GM18873 (cell line): ENCODE results near the gene FABP6.
"Not testable (repeated sequence)": the region's sequence is repeated elsewhere in the genome, so short reads cannot be mapped to it uniquely, and the experiment has no call there.

Experiments used
- ATAC-seq: cut with Tn5 transposase; IDR thresholded peaks from one replicate; pipeline ENCODE4 v1.9.1; 2021; ENCODE audit warnings: mild to moderate bottlenecking, moderate library complexity, moderate number of reproducible peaks; ENCODE audit not compliant: unreplicated experiment, low FRiP score

Gene FABP6, protein sequence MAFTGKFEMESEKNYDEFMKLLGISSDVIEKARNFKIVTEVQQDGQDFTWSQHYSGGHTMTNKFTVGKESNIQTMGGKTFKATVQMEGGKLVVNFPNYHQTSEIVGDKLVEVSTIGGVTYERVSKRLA

DNA sequence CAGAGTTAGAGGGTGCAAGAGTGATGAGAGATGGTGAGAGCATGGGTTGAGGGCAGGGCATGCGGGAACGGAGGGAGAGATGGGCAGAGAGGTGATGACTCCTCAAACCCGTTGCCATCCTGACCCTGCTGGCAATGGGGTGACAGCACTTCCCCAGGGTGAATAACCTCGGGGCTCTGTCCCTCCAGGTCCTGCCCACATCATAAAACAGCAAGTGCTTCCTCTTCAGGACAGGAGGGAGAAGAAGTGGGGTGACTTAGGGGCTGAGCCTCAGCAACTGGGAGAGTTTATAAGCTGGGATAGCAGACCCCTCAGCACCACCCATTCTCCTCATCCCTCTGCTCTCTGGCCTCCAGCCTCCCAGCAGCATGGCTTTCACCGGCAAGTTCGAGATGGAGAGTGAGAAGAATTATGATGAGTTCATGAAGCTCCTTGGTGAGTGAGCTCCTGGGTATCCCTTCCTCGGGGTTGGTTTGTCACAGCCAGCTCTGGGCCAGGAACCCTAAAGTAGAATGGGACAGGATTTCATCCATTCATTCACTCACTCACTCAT lies at the start of gene FABP6:
Gene FABP6 (plus strand): TSS at position 317 of the 553 bp plus-strand sequence. CDS start 52 bp downstream, at position 369.
- no peak for ATAC-seq

DNA sequence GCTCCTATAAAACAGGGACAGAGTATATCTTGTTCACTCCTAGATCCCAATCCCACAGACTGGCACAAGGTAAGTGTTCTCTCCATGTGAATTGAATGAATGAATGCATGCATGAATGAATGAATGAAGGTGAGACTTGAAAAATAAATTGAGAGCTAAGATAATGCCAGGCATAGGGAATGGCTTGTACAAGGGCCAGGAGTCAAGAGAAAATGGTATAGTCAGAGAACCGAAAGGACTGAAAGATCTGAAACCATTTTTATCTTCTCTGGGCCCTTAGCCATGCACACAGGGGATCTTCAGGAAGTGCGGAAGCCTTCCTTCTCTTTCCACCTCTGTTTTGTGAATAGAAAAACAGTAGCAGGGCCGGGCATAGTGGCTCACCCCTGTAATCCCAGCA lies 48.4 kb upstream of the FABP6 start:
- no peak for ATAC-seq

DNA sequence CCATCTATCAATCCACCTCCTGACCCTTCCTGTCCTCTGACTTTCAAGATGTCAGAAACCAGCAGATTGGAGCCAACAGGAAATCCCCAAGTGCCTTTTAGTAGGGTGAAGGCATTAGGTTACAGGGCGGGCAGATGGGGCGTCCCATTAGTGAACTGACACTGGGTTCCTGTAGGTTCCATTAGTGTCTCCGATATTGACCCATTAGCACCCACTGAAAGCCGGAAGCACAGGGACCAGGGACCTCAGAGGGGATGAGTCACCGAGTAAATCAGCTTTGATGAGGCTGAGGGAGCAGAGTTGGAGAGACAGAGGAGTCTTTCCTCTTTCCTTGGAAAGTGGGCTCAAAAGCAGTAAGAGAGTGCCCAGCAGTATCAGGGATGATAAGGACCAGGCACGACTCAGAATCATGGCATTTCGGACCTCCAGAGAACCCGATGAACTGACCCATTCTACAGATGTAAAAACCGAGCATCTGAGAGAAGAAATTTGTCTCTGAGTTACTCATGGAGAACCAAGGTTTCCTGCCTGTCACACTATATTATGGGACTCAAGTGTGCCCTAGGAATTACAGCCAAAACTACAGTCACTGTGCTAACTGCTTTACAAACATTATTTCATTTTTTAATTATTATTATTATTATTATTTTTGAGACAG lies 47.2 kb upstream of the FABP6 start:
- ATAC-seq, result no peak

DNA sequence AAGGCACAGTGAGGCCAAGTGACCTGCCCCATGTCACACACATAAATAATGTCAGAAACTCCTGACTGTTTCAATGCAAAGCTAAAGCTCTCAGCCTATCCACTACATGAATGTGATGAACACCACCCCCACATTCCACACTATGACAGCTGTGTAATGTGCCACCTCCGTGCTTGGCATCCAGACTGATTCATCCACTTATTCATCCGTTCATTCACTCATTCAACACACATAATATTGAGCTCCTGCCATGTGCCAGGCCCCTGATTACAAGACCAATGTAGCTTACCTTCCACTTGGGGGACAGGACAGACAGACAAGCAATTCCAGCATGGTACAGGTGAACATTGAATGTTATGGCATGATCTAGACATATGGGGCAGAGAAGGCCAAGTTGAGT lies 46.2 kb upstream of the FABP6 start:
- no peak for ATAC-seq

DNA sequence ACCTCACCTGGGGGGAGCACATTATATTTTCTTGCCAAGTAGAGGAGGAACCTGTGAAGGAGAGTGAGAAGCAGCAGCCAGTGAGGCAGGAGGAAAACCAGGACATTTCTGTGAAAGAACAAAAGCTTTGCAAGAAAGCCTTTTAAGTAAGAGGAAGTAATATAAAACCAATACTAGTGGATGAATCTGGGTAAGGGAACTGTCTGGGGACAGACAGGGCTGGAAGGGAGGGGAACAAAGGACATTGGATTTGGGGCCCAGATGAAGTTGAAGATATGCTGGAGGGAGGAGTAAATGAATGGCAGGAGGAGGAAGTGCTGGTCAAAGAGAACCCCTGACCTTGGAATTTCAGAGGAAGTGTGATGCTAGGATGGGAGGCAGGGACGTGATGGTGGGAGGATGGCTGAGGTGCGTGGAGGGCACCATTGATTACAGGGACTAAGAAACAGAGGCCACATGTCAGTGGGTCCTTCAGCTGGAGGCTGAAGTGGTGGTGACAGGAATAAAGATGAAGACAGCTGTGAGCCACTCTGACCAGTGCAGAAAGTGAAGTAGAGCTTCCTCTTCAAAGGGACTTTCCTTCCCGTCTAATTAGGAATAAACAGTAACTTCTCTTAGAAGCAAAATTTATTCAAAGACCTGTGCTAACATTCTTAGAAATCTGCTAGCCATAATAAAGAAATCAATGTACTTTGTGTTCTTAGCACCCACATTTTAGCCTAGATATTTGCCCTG lies 43.5 kb upstream of the FABP6 start:
- ATAC-seq, result no peak

DNA sequence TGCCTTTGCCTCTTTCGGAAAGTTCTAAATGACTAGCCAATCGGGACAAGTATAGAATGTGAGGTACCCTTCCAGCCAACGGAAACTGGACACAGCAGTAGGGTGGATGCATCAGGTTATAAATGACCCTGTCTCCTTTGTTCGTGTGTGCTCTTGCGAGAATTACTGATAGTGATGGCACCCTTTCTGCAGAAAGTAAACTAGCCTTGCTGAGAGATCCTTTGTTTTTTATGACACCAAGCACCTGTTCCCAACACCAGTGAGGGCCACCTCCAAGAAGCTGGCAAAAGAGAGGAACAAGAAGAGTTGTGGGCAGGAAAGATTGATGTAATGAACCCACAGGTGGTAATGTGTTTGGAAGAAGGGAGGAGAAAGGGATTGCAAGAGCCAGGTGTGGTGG lies 42.8 kb upstream of the FABP6 start:
- ATAC-seq, result no peak

DNA sequence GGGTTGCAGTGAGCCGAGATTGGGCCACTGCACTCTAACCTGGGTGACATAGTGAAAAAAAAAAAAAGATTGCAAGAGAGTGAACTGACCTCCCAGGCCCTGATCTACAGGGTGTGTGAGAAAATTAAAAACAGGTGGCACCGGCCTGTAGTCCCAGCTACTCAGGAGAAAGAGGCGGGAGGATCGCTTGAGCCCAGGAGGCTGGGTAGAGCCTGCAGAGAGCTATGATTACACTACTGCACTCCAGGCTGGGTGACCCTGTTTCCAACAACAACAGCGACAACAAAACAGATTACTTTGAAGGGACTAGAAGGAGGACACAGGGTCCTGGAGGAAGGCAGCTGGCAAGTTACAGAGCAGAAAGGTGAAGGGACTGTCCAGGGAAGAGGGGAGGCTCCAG lies 42.2 kb upstream of the FABP6 start:
- ATAC-seq, result no peak

DNA sequence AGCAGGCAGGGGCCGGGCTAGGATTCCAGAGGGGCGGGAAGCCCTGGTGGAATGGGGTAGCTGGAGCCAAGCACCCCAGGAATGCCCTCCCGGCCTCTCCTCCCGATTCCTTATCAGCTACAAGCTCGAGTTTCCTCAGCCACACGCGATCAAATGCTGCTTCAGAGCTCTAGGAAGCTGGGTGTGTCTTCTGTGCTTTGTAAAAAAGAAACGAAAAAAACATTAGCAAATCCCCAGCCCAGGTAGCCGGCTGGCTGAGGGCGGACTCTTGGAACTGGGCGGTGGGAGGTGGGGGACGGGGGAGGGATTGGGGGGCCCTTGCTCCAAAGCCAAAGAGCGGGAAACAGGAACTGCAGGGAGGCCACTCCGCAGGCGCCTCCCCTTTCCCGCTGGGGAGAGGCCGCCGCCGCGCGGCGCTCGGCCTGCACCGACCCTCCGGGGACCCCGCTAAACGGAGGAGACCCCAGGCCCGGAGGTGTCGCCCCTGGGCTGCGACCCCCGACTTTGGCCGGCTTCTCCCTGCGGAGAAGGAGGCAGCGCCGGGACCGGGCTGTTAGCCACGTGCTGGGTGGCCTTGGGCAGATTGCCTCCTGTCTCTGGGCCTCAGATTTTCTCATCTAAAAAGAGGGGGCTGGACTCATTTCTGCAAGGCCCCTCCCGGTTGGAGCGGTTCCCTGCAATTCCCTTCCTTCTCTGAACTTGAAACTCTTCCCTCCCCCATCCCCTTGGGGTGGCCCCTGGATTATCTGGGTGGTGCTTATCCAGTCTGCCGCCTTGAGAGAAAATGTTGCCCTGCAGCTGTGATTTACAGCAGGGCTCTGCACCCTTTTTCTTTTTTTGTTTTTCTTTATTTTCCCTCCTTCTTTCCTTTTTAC lies 40.9 kb upstream of the FABP6 start:
- ATAC-seq, result no peak

DNA sequence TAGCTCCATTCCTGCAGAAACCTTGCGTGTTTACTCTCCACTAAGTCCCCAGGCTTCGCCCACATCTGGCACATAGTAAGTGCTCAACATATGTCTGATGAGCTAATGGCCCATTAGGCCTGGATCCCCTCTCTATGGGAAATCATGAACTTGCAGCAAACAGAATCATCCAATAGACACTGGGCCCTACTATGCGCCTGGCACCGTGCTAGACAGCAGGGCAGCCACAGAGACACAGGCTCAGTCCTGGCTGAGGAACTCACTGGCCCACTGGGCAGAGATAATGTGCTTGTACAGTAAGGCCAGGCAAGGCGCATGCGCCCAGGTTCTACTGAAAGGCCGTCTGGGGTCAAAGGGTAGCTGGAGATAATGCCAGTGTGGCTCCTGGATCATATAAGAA lies 36.9 kb upstream of the FABP6 start:
- ATAC-seq, result no peak

DNA sequence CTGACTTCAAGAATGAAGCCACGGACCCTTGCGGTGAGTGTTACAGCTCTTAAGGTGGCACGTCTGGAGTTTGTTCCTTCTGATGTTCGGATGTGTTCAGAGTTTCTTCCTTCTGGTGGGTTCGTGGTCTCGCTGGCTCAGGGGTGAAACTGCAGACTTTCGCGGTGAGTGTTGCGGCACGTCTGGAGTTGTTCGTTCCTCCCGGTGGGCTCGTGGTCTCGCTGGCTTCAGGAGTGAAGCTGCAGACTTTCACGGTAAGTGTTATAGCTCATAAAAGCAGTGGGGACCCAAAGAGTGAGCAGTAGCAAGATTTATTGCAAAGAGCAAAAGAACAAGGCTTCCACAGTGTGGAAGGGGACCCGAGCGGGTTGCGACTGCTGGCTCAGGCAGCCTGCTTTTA lies 36.2 kb upstream of the FABP6 start:
- not testable (repeated sequence) for ATAC-seq

DNA sequence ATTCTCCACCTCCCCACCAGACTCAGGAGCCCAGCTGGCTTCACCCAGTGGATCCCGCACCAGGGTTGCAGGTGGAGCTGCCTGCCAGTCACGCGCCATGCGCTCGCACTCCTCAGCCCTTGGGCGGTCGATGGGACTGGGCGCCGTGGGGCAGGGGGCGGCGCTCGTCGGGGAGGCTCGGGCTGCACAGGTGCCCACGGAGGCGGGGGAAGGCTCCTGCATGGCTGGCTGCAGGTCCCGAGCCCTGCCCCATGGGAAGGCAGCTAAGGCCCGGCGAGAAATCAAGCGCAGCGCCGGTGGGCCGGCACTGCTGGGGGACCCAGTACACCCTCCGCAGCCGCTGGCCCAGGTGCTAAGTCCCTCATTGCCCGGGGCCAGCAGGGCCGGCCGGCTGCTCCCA lies 35.5 kb upstream of the FABP6 start:
- ATAC-seq, result not testable (repeated sequence)

DNA sequence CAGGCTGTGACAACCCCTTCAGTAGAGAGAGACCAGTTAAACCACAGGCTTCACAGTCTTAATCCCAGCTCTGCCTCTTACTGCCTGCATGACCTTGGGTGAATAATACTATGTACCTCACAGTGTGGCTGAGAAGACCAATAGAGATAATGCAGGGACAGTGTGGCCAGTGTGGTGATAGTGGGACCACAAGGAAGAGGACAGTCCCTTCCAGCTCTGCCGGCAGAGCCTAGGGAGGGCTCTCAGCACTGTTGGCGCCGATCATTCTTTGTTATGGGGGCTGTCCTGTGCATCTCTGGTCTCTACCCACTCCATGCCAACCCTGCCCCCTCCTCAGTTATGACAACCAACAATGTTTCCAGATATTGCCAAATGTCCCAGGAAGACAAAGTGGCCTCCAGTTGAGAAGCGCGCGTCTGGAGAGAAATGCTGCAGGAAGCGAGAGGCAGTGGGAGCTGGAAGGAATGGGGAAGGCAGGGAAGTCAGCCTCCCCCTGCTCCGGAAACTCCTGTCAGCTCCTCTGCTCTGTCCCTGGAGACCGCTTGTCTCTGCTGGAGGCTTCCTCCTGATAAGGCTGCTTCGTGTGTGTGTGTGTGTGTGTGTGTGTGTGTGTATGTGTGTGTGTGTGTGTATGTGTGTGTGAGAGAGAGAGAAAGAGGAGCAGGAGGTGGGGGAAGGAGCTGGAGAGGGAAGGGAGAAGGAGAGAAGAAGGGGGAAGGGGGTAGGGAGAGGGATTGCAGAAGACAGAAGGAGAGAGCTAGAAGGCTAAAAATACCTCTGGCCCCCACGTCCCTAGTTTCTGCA lies 31.8 kb upstream of the FABP6 start:
- no peak for ATAC-seq

DNA sequence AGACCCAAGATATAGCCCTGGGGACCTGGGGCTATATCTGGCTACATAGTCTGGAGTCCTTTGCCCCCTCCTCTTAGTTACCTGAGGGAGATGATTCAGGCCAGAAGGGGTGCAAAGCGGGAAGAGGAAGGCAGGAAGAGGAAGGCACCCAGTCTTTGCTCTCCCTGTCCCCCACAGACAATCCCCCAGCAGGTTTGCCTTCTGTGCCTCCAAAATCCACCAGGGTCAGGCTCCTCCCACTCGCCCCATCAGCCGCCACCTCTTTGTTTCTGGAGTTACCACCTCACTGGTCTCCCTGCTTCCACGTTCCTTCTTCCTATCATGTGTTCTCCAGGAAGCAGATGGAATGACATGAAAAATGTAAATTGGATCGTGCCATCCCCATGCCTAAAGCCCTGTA lies 31.2 kb upstream of the FABP6 start:
- ATAC-seq, result no peak

DNA sequence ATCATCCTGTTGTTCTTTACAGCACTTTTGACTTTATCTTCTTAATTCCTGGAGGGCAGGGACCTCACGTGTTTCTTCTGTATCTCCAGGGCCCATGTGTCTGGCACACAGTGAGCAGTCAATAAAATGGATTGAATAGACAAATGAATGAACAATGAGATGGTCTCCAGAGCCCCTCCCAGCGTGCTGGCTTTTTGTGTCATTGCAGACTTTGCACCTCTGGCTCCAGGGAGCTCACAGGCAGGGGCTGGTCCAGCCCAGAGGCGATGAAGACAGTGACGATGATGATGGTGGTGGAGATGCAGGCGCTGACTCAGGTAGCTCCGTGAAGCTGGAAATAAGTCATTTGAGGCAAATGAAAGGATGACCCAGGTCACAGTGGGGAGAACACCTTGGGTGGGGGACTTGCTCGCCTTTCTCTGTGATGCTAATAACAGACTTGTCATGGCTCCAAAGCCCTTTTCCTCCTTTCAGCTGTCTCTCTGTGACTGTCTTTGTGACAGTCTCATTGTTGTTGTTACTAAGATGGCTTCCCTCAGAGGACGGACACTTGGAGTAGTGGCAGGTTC lies 30.4 kb upstream of the FABP6 start:
- ATAC-seq, result no peak

DNA sequence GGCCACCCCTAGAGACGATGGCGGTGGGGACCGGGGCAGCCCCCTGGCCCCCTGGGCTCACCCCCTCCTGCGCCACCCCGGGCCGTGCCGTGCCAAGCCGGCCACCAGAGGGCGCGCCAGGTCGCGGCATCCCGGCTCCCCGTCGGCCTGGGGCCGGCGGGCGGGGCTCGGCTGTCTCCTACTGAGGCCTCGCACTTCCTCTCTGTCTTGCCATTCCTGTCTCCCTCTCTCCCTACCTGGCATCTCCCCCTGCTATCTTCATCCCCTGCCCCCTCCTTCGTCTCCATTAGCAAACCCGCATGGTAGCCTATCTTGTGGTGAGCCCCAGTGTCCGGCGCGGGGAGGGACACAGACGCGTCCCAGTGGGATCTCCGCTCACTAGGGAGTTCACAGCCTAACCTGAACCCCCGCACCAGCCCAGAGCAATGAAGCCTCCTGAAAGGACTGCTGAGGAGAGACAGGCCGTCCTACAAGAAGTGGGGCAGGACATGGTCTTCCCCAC lies 29.8 kb upstream of the FABP6 start:
- peak; percentile 58 for ATAC-seq

DNA sequence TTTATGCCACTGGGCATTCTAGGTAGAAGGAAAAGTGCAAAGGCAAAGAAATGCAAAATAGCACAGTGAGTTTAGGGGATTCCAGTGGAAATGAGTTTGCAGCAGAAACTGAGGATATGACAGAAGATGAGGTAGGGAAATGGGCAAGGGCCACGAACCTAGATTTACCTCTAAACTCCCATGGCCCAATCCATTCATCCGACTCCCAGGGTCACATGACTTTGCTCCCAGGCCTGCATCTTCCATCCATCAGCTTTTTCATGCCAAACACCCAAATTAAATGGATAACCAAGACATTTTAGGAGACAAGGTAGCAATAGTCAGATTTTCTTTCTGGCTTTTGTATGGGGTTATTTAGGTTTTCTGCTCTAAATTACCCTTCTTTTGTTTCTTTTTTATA lies 22.2 kb upstream of the FABP6 start:
- no peak for ATAC-seq

DNA sequence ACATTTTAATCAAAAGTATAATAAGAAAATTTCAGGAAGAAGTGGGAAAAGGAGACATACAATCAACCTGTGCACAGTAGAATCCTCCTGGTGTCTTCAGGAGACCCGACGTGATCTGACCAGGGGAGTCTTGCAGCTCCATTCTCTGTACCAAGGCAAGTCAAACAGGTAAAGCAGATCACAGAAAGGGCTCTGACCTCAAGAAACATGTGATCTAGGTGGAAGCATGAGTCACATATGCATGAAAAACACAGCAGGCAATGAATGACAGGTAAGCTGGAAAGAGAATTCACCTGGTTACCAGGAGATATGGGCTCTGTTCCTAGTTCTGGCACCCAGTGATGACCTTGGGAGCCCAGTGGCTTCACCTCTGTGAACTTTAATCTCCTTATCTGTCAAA lies 19.4 kb upstream of the FABP6 start:
- no peak for ATAC-seq

DNA sequence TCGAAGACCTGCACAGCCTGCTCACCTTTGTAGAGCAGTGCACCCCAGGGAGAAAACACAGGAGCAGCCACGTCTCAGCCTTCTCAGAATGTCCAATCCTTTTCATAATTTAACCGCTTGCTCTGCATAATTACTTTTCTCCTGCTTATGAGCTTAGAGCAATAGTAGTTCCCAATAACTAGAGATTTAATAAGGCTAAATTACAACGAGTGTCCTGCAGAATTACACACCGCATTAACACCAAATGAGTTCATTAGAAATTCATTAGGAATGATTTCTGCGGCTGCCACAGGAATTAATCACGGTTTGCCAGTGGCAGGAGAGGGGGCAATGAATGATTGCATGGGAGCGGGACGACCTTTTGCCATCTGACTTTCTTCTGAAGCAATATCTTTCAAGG lies 18.7 kb upstream of the FABP6 start:
- ATAC-seq, result no peak

DNA sequence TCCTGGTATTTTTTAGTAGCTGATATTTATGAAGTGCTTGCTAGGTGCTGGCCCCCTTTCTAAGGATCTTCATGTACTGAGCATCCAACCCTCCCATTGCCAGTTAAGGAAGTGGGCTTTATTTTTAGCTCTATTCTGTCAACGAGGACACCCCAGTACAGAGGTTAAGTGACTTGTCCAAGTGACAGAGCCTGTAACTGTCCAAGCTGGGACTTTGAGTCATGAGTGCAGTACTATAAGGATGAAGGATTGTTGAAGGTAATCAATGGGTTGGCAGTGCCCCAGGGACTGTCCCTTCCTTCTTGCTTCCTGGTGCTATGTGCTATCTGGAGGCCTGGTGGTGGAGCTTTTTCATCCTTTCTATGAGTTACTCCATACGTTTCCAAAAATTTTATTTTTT lies 18.0 kb upstream of the FABP6 start:
- ATAC-seq, result no peak
